Esophagus squamous epithelium (tissue), 5 donors: ENCODE results near the gene GNAI1. TPM values are rescaled to one million over a fixed set of nuclear protein-coding genes. Genes with fewer than 3 reads are reported as not detected.
"Not testable (repeated sequence)": the region's sequence is repeated elsewhere in the genome, so short reads cannot be mapped to it uniquely, and the experiment has no call there.

ENCODE experiments used
- DNase-seq: peaks from one replicate; lab custom pipeline; 2025; lab: John Stamatoyannopoulos, UW
- H3K27ac ChIP-seq, 4 donors: fragments of 200-600 bp; sonication (generic); one replicate each; pipeline ENCODE4 v1.5.1; 2016 to 2019; ENCODE audit warnings: mild to moderate bottlenecking in 1 of 4
- H3K27me3 ChIP-seq, 4 donors: fragments of 200-600 bp; sonication (generic); 1 replicate in 3 of 4; 2 replicates in 1 of 4; pipeline versions ENCODE4 v1.5.1 to v1.6.0; 2017 to 2021; ENCODE audit warnings: antibody characterized with exemption in 1 of 4
- H3K36me3 ChIP-seq, 3 donors: fragments of 200-600 bp; sonication (generic); one replicate each; pipeline ENCODE4 v1.5.1; 2016 to 2019
- H3K4me1 ChIP-seq, 3 donors: fragments of 200-600 bp; sonication (generic); one replicate each; pipeline ENCODE4 v1.5.1; 2017 to 2019
- H3K4me3 ChIP-seq, 4 donors: fragments of 200-600 bp; sonication (generic); 1 replicate in 3 of 4; 2 replicates in 1 of 4; pipeline ENCODE4 v1.5.1; 2016 to 2019; ENCODE audit warnings: mild to moderate bottlenecking in 2 of 4, moderate library complexity in 1 of 4
- H3K9me3 ChIP-seq, 3 donors: fragments of 200-600 bp; sonication (generic); one replicate each; pipeline ENCODE4 v1.5.1; 2016 to 2019
- POLR2A ChIP-seq, 4 donors: fragments of 450-650 bp; IDR thresholded peaks; one replicate each; pipeline ENCODE4 v1.6.1; 2017; ENCODE audit warnings: antibody characterized with exemption in 4 of 4, mild to moderate bottlenecking in 4 of 4, moderate library complexity in 3 of 4
- WGBS, 2 donors: methylation state at CpG; one replicate each; pipeline ENCODE4 v1.1.5; 2018; 5-methylcytosine and 5-hydroxymethylcytosine counted together
- intact Hi-C: fragments of 100-400 bp; cut with DNase I; formaldehyde crosslinking; loops from one replicate; pipeline ENCODE4 v1.15.0; 2022
- total RNA-seq, 4 donors: library from RNA; depleted of rRNA; stranded (reverse); fragments of >200 nt; gene quantifications; one replicate each; pipeline ENCODE4 v1.1.0, GENCODE V29; 2016
- TF ChIP-seq, protein P1 (sequence below), 6 experiments: fragments of 450-650 bp in 4 of 6; fragments of 200-600 bp in 2 of 6; sonication (generic) in 2 of 6; IDR thresholded peaks; one replicate each; pipeline ENCODE4 v1.5.1; 2016 to 2019; ENCODE audit warnings: antibody characterized with exemption in 6 of 6, mild to moderate bottlenecking in 4 of 6, moderate library complexity in 4 of 6
- donor health status: DM: yes; HTN: yes; CAD: no.

The GNAI1 gene
- total RNA-seq, 4 donors from 2014 or later, result 27.3 to 46.3 (median 38.8) TPM

DNA sequence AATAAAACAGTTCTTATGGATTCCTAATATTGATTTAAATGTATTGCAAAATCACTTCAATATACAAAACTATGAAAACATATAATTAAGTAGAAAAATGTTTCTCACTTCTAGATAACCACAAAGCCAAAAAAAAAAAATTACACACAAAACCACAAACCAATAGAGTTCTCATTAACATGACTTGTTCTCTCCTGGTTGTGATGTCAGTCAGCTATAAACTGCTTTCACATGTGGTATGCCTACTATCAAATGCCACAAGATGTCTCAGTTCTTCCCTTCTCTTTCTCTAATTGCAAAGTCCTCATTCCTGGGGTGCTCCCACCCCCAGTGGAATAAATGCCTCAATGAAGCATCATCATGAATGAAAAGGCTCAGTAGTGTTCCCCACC, 16.6 kb downstream of the GNAI1 start:
- no peak overlapping the region for H3K4me3 ChIP-seq
- no peaks in the 10 kb centered on the region for H3K9me3 ChIP-seq
- DNase-seq, result no peak
- no peaks in the 10 kb centered on the region for H3K36me3 ChIP-seq
- H3K27ac ChIP-seq, result peak overlapping the region; percentile 26 to 69 (median 50)
- peaks cover 13 to 83% (median 47%) of the 10 kb centered on the region in 3 donors for H3K4me1 ChIP-seq
- H3K27me3 ChIP-seq, result no peaks in the 10 kb centered on the region
- intact Hi-C loops, result no loop called here
- TF ChIP-seq POLR2A (IDR thresholded peaks at IDR 0.05), result no peak
- TF ChIP-seq, protein P1, sequence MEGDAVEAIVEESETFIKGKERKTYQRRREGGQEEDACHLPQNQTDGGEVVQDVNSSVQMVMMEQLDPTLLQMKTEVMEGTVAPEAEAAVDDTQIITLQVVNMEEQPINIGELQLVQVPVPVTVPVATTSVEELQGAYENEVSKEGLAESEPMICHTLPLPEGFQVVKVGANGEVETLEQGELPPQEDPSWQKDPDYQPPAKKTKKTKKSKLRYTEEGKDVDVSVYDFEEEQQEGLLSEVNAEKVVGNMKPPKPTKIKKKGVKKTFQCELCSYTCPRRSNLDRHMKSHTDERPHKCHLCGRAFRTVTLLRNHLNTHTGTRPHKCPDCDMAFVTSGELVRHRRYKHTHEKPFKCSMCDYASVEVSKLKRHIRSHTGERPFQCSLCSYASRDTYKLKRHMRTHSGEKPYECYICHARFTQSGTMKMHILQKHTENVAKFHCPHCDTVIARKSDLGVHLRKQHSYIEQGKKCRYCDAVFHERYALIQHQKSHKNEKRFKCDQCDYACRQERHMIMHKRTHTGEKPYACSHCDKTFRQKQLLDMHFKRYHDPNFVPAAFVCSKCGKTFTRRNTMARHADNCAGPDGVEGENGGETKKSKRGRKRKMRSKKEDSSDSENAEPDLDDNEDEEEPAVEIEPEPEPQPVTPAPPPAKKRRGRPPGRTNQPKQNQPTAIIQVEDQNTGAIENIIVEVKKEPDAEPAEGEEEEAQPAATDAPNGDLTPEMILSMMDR (IDR thresholded peaks at IDR 0.05), result no peak

DNA sequence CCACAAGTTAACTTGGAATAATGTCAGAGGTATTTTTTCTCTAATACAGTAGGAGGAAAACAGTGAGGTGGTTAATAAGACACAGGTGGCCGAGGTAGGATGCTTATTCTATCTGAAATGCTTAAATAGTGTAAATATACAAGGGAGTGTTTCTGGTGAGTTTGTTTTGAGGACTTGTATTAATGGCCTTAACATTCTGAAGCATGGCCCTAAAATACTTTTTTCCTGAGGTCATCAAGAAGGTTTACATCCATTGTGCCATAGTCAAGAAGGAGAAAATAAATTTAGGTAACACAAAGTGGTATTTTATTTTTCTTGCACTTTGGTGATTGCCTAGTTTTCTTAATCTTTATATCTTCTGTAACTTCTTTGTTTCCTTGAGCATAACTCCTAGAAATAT, 18.8 kb downstream of the GNAI1 start:
- no peaks in the 10 kb centered on the region for H3K9me3 ChIP-seq
- no peak for DNase-seq
- no peak overlapping the region for H3K27ac ChIP-seq
- intact Hi-C loops, result no loop called here
- no peaks in the 10 kb centered on the region for H3K36me3 ChIP-seq
- no peaks in the 10 kb centered on the region for H3K27me3 ChIP-seq
- peaks cover 16 to 81% (median 41%) of the 10 kb centered on the region in 3 donors for H3K4me1 ChIP-seq
- no peak for TF ChIP-seq POLR2A (IDR thresholded peaks at IDR 0.05)
- TF ChIP-seq, protein P1 (IDR thresholded peaks at IDR 0.05), result no peak
- 71 to 76% methylated on average over 1 of the region's 1 CpG for WGBS, 2 donors
- no peak overlapping the region for H3K4me3 ChIP-seq

DNA sequence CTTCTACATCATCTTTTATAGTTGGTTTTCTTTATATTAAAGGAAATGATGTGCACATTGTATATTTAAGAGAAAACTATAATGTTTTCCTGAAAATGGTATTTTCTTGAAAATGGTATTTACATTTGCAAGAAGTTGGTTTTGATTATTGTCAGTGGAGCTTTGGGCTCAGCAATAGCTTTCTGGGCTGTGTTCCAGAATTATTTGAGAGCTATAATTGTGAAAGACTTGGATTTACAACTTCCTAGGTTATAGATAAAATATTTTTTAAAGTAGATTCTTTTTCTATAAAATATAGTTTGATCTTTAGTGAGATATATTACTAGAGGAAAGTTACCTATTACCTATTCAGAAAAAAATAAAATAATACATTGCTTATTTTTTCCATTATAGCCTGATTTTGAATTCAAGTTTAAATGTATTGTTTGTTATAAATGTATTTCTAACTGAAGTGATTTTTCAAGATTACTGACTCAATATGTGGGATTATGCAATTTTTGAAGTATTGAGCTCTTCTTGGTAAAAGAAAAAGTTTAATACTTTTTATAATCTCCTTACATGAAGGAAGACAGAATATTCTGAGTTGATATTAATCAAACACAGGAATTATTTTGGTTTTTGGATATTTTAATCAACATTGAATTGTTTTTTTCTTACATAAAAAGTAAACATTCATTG, 20.2 kb downstream of the GNAI1 start:
- H3K4me1 ChIP-seq, result peaks cover 16 to 87% (median 44%) of the 10 kb centered on the region in 3 donors
- DNase-seq, result no peak
- no peaks in the 10 kb centered on the region for H3K27me3 ChIP-seq
- H3K27ac ChIP-seq, result no peak overlapping the region
- no peaks in the 10 kb centered on the region for H3K36me3 ChIP-seq
- no peak overlapping the region for H3K4me3 ChIP-seq
- intact Hi-C loops, result no loop called here
- no peak for TF ChIP-seq POLR2A (IDR thresholded peaks at IDR 0.05)
- TF ChIP-seq, protein P1 (IDR thresholded peaks at IDR 0.05), result no peak
- no peaks in the 10 kb centered on the region for H3K9me3 ChIP-seq

DNA sequence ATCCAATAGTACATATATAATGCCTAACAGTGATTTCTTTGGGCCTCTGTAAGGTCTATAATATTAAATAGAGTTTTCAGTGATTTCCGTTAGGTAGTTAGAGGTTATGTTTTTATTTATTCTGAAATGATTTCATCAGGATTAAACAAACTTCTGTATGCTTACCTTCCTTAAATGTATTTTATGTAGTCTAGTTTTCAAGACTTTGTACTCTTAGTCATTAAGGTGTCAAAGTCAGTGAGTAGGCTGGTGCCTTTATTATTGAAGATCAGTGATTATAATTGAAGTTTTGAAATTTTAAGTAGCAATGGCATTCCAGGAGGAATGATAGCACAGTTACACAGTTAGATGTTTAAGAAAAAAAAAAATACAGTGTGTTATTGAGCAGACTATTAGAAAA, 20.7 kb downstream of the GNAI1 start:
- H3K27me3 ChIP-seq, result no peaks in the 10 kb centered on the region
- intact Hi-C loops, result no loop called here
- WGBS, 2 donors, result 75 to 78% methylated on average over 1 of the region's 1 CpG
- H3K27ac ChIP-seq, result peak overlapping the region in 3 of 4 donors; percentile 16 to 25 (median 22)
- H3K4me3 ChIP-seq, result no peak overlapping the region
- H3K36me3 ChIP-seq, result no peaks in the 10 kb centered on the region
- TF ChIP-seq, protein P1 (IDR thresholded peaks at IDR 0.05), result no peak
- no peak for TF ChIP-seq POLR2A (IDR thresholded peaks at IDR 0.05)
- H3K4me1 ChIP-seq, result peaks cover 16 to 81% (median 42%) of the 10 kb centered on the region in 3 donors
- H3K9me3 ChIP-seq, result no peaks in the 10 kb centered on the region
- no peak for DNase-seq

DNA sequence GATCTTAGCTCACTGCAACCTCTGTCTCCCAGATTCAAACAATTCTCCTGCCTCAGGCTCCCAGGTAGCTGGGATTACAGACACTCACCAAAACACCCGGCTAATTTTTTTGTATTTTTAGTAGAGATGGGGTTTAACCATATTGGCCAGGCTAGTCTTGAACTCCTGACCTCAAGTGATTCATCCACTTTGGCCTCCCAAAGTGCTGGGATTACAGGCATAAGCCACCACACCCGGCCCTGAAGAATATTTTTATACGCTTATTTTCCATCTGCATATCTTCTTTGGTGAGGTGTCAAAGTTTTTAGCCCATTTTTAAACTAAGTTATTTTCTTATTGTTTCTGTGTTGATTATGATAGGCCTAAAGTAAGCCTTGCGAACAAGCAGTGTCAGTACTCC, 23.1 kb downstream of the GNAI1 start:
- H3K27me3 ChIP-seq, H3K4me3 ChIP-seq, intact Hi-C loops, H3K36me3 ChIP-seq, H3K9me3 ChIP-seq, DNase-seq: not testable (repeated sequence)
- Histone ChIP-seq H3K27ac (peak overlapping the region in 2 of 4 donors; percentile 27 to 34), H3K4me1 (peaks cover 3 to 77% (median 27%) of the 10 kb centered on the region in 3 donors)
- 43 to 55% methylated on average over 4 of the region's 4 CpGs for WGBS, 2 donors
